Fibroblast of lung (primary cell): ENCODE measurements around the gene ARHGEF6.

ENCODE experiments used
- EZH2 ChIP-seq: IDR thresholded peaks from 2 replicates; pipeline ENCODE4 v1.5.1; 2012; ENCODE audit warnings: low read length, control low read depth, mild to moderate bottlenecking; ENCODE audit errors: missing control alignments
- TF ChIP-seq, protein P1 (sequence below), 2 donors: IDR thresholded peaks in 1 of 2; conservative IDR thresholded peaks in 1 of 2; 1 replicate in 1 of 2; 2 replicates in 1 of 2; pipeline ENCODE4 v1.5.1; 2011 to 2012; ENCODE audit warnings: low read length in 2 of 2, control low read depth in 1 of 2, inconsistent platforms in 1 of 2, low read depth in 1 of 2, mild to moderate bottlenecking in 1 of 2

DNA sequence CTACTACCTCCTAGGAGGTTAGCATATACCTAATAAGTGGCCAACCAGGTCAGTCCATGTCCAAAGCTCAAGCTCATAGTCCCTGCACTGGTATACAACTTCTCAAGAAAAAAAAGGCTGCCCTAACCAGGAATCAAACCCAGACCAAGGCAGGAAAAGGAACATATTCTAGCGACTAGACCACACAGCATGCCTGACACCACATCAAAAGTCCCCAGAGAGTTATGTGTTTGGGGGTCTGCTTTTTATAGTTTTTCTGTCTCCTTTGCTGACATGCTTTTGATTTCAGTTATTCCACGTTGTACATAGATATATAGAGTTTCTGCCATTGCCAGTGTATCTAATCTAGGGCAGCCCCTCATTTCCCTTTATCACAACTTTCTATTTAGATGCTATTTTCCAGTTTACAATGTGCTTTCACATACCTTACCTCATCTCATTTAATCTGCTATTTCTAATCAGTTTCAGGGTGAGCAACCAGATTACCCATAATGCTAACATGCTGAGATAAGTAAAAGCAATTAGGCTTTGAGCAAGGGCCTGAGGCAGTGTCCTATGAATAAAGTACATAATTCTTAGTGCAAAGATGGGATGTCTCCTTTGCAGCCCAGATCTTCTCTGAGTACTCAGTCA is 17.8 kb downstream of the ARHGEF6 start:
- TF ChIP-seq, protein P1, sequence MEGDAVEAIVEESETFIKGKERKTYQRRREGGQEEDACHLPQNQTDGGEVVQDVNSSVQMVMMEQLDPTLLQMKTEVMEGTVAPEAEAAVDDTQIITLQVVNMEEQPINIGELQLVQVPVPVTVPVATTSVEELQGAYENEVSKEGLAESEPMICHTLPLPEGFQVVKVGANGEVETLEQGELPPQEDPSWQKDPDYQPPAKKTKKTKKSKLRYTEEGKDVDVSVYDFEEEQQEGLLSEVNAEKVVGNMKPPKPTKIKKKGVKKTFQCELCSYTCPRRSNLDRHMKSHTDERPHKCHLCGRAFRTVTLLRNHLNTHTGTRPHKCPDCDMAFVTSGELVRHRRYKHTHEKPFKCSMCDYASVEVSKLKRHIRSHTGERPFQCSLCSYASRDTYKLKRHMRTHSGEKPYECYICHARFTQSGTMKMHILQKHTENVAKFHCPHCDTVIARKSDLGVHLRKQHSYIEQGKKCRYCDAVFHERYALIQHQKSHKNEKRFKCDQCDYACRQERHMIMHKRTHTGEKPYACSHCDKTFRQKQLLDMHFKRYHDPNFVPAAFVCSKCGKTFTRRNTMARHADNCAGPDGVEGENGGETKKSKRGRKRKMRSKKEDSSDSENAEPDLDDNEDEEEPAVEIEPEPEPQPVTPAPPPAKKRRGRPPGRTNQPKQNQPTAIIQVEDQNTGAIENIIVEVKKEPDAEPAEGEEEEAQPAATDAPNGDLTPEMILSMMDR (conservative IDR thresholded peaks at IDR 0.05 in 1 of 2, IDR thresholded peaks at IDR 0.05 in 1 of 2; ENCODE audit: low read depth in 1 of 2, low read length in 2 of 2), result no peak
- TF ChIP-seq EZH2, result no peak
